Measurements from ENCODE around the gene EMP1. TPM values are rescaled to one million over a fixed set of nuclear protein-coding genes. Genes with fewer than 3 reads are reported as not detected.

EMP1 gene
- total and polyA plus RNA-seq, 9 of the 15 experiments (the other 6 are each of a cell fraction or from before 2014, with no cell fraction given): 0.10 to 0.60 TPM; not detected in 7

GRCh38 chr12:13228579-13228978, 32.1 kb downstream of the EMP1 start:
- no peaks in the 10 kb centered on the region for H3K79me2 ChIP-seq (ENCODE audit: control insufficient read depth, insufficient read depth, low read length)
- intact Hi-C loops (cut with micrococcal nuclease): no loop called here
- TF ChIP-seq PPARD (CRISPR knock-in tag; IDR thresholded peaks at IDR 0.05): no peak
- TF ChIP-seq CAMTA2 (CRISPR knock-in tag; conservative IDR thresholded peaks at IDR 0.05): no peak
- no peak for TF ChIP-seq ZNF3 (CRISPR knock-in tag; IDR thresholded peaks at IDR 0.05)
- no peak for TF ChIP-seq TCFL5 (CRISPR knock-in tag; conservative IDR thresholded peaks at IDR 0.05)
- no peak for TF ChIP-seq ELF2 (CRISPR knock-in tag; IDR thresholded peaks at IDR 0.05)
- TF ChIP-seq, protein P1, sequence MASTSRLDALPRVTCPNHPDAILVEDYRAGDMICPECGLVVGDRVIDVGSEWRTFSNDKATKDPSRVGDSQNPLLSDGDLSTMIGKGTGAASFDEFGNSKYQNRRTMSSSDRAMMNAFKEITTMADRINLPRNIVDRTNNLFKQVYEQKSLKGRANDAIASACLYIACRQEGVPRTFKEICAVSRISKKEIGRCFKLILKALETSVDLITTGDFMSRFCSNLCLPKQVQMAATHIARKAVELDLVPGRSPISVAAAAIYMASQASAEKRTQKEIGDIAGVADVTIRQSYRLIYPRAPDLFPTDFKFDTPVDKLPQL (IDR thresholded peaks at IDR 0.05; ENCODE audit: extremely low read depth, insufficient read length): no peak
- TF ChIP-seq MIER1 (IDR thresholded peaks at IDR 0.05; ENCODE audit: low read depth): no peak
- no peak for TF ChIP-seq ELF4 (CRISPR knock-in tag; IDR thresholded peaks at IDR 0.05)
- no peak for TF ChIP-seq RBBP5 (IDR thresholded peaks at IDR 0.05; ENCODE audit: borderline replicate concordance, insufficient read depth, low read length, poor library complexity, severe bottlenecking)
- TF ChIP-seq ZNF57 (CRISPR knock-in tag; IDR thresholded peaks at IDR 0.05): no peak
- TF ChIP-seq KLF1 (tag; IDR thresholded peaks at IDR 0.05): no peak
- no peak for TF ChIP-seq GABPB2 (CRISPR knock-in tag; conservative IDR thresholded peaks at IDR 0.05)
- TF ChIP-seq ZNF766 (CRISPR knock-in tag; conservative IDR thresholded peaks at IDR 0.05): no peak
- TF ChIP-seq, protein P2, sequence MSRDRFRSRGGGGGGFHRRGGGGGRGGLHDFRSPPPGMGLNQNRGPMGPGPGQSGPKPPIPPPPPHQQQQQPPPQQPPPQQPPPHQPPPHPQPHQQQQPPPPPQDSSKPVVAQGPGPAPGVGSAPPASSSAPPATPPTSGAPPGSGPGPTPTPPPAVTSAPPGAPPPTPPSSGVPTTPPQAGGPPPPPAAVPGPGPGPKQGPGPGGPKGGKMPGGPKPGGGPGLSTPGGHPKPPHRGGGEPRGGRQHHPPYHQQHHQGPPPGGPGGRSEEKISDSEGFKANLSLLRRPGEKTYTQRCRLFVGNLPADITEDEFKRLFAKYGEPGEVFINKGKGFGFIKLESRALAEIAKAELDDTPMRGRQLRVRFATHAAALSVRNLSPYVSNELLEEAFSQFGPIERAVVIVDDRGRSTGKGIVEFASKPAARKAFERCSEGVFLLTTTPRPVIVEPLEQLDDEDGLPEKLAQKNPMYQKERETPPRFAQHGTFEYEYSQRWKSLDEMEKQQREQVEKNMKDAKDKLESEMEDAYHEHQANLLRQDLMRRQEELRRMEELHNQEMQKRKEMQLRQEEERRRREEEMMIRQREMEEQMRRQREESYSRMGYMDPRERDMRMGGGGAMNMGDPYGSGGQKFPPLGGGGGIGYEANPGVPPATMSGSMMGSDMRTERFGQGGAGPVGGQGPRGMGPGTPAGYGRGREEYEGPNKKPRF (IDR thresholded peaks at IDR 0.05; ENCODE audit: low read depth, low read length): no peak
- no peak for TF ChIP-seq ZNF140 (CRISPR knock-in tag; IDR thresholded peaks at IDR 0.05)
- TF ChIP-seq POU5F1 (IDR thresholded peaks at IDR 0.05; ENCODE audit: borderline replicate concordance, low read depth, low read length, partially characterized antibody): no peak
- H3K9me1 ChIP-seq (ENCODE audit: control insufficient read depth, insufficient read depth, low read length): no peaks in the 10 kb centered on the region
- no TSS peak for BruUV-seq (replicated peaks)
- FAIRE-seq (no peak), ATAC-seq (no peak), DNase-seq (ENCODE audit: extremely low read depth in 1 of 4, low spot score in 3 of 4) (no peak)
- no peaks in the 10 kb centered on the region for H3K27me3 ChIP-seq (ENCODE audit: control insufficient read depth in 2 of 2, insufficient read depth in 2 of 2, low read length in 2 of 2)
- no peaks in the 10 kb centered on the region for H3K4me1 ChIP-seq (replicated peaks in 1 of 2; ENCODE audit: control insufficient read depth in 2 of 2, insufficient read depth in 2 of 2, low read length in 2 of 2)
- in situ Hi-C loops (cut with MboI): no loop called here
- no peaks in the 10 kb centered on the region for H4K20me1 ChIP-seq (replicated peaks; ENCODE audit: control insufficient read depth, insufficient read depth, low read length)
- no peaks in the 10 kb centered on the region for H3K9me3 ChIP-seq (replicated peaks; ENCODE audit: control insufficient read depth, insufficient read depth, low read depth, low read length)
- no peaks in the 10 kb centered on the region for H3K36me3 ChIP-seq (ENCODE audit: control insufficient read depth, insufficient read depth, low read length)
- no peak overlapping the region for H3K4me2 ChIP-seq (ENCODE audit: insufficient read depth, low read length)
- ChIA-PET CTCF (ENCODE audit: low intra/inter-chr PET ratio) (no interaction called here), POLR2A (interaction anchor here (0.6 kb wide), 1 partner anchor 126 kb away, joined by 3 read pairs; no protein-coding TSS in a partner anchor)
- no peak overlapping the region for H3K27ac ChIP-seq (ENCODE audit: extremely low read depth, low read depth, low read length)
- H3K4me3 ChIP-seq: no peak overlapping the region
- 0% methylated on average over 7 of the region's 7 CpGs for WGBS (ENCODE audit: insufficient coverage, low coverage, missing lambda C conversion rate)
- H3K9ac ChIP-seq (ENCODE audit: insufficient read depth in 1 of 2, low read depth in 2 of 2, low read length in 2 of 2): no peak overlapping the region
- no peak overlapping the region for H2AFZ ChIP-seq (ENCODE audit: low read depth, low read length)
